ENCODE results near the gene PDE3A. TPM values are rescaled to one million over a fixed set of nuclear protein-coding genes. Genes with fewer than 3 reads are reported as not detected.

Gene PDE3A
- total RNA-seq, 2 donors from 2014 or later = not detected

DNA sequence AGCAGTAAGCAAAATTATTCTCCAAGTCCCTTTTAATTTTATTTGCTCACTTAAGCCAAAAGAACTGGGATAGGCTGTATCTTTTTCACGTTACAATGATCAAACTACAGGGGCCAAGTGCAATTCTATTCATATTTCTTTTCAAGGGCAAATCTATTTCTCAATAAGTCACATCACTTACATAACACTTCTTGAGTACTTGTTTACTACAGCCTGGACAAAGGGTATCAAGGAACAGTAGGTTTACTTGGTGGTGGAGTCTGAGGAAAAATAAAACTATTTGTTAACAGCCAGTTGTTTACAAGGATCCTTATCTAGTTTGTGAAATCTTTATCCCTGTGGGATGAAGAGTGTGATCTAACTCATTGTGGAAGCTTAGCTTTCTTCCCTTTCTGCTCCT is 72.1 kb downstream of the PDE3A start:
- H3K4me1 Mint-ChIP-seq (ENCODE audit: low read depth) = no peaks in the 10 kb centered on the region
- H3K36me3 Mint-ChIP-seq (ENCODE audit: insufficient read depth in 2 of 2) = no peaks in the 10 kb centered on the region
- no peak overlapping the region for H3K4me3 Mint-ChIP-seq
- H3K27me3 Mint-ChIP-seq (ENCODE audit: low read depth) = peaks cover 5% of the 10 kb centered on the region
- DNase-seq = no peak
- no peak overlapping the region for H3K27ac Mint-ChIP-seq
- no peak for ATAC-seq (replicated peaks in 1 of 2)
- no peaks in the 10 kb centered on the region for H3K9me3 Mint-ChIP-seq

DNA sequence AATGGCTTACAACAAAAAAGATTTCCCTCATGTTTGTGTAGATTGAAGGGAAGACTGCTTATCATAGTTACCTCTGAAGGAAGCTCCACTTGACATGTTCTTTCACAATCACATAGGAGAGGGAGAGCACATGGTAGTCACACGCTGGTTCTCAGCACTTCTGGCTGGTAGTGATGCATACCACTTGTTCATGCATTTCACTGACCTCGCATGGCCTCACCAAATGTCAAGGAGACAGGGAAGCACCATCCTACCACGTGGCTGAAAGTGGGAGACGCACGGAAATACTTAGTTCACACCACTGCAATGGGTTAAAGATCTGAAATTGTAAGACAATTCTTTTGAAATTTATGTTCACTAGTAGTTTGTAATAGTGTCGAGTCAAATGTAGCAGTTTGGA is 74.0 kb downstream of the PDE3A start:
- ATAC-seq (replicated peaks in 1 of 2) = no peak
- Mint-ChIP-seq H3K4me3 (no peak overlapping the region), H3K9me3 (no peaks in the 10 kb centered on the region), H3K4me1 (ENCODE audit: low read depth) (no peaks in the 10 kb centered on the region), H3K27me3 (ENCODE audit: low read depth) (no peaks in the 10 kb centered on the region), H3K27ac (no peak overlapping the region), H3K36me3 (ENCODE audit: insufficient read depth in 2 of 2) (no peaks in the 10 kb centered on the region)
- DNase-seq = no peak

DNA sequence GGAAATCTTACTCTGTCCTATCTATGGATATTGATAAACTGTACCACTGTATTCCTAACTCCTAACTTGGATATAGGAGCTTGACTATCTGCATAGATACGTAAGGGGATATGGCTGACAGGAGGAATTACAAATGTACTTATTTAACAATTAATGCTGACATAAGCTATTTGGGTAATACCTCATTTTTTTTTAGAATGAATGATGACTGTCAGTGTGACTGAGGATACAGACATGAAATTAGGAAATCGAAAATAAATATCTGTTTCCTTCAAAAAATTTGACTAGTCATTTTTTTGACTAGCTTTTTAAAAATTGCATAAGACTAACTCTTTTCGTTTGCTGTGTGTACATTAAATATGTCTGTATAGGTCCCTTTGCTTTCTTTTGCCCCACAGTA is 74.9 kb downstream of the PDE3A start:
- Mint-ChIP-seq H3K27me3 (ENCODE audit: low read depth) (no peaks in the 10 kb centered on the region), H3K27ac (no peak overlapping the region), H3K4me1 (ENCODE audit: low read depth) (no peaks in the 10 kb centered on the region), H3K36me3 (ENCODE audit: insufficient read depth in 2 of 2) (no peaks in the 10 kb centered on the region), H3K4me3 (no peak overlapping the region), H3K9me3 (no peaks in the 10 kb centered on the region)
- DNase-seq (no peak), ATAC-seq (replicated peaks in 1 of 2) (no peak)

DNA sequence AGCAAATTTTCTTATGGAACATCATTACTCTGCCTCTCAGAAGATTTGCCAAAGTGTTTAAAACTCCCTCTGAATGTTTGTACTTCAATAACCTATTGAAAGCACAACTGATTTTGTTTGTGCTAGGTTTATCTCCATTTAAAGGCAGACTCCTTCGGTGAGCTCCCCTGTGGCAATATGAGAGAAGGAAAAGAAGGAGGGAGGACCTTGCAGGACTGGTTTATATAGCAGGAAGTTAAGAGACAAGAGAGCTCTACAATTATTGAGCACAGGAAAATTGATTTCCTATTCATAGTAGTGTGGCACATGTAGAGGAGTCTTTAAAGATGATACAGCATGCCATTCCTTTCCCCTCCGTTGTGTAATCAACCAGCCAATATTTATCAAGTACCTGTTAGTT is 75.5 kb downstream of the PDE3A start:
- Mint-ChIP-seq H3K27me3 (ENCODE audit: low read depth) (no peaks in the 10 kb centered on the region), H3K27ac (no peak overlapping the region), H3K4me1 (ENCODE audit: low read depth) (no peaks in the 10 kb centered on the region), H3K36me3 (ENCODE audit: insufficient read depth in 2 of 2) (no peaks in the 10 kb centered on the region), H3K4me3 (no peak overlapping the region), H3K9me3 (no peaks in the 10 kb centered on the region)
- ATAC-seq (replicated peaks in 1 of 2) = no peak
- DNase-seq = no peak

DNA sequence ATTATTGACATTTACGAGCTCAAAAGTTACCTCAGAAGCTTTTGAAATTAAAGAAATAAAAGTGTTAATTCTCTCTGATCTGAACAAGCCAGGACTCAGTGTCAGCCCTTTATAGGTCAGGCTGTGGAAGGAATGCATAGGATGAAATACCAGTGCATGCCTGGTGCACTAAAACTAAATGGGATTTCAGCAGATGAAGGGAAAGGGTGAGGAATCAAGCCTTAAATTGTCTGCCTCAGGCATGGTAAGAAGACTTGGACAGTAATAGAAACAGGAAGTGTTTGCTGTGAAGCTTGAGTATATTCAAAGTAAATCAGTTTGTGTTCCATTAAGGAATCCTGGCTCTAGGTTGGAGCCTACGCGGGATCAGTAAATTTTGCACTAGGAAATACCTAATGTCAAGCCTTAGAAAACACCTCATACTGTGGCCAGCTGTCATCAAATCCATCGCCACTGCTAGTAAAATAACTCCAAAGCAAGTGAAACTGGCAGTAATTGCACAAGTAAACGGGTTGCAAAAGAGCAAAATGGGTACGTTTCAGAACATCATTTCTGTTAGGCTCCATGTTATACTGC is 76.3 kb downstream of the PDE3A start:
- ATAC-seq (replicated peaks in 1 of 2) = no peak
- H3K9me3 Mint-ChIP-seq = no peaks in the 10 kb centered on the region
- H3K4me3 Mint-ChIP-seq = no peak overlapping the region
- no peaks in the 10 kb centered on the region for H3K36me3 Mint-ChIP-seq (ENCODE audit: insufficient read depth in 2 of 2)
- no peaks in the 10 kb centered on the region for H3K27me3 Mint-ChIP-seq (ENCODE audit: low read depth)
- H3K4me1 Mint-ChIP-seq (ENCODE audit: low read depth) = no peaks in the 10 kb centered on the region
- H3K27ac Mint-ChIP-seq = no peak overlapping the region
- no peak for DNase-seq

DNA sequence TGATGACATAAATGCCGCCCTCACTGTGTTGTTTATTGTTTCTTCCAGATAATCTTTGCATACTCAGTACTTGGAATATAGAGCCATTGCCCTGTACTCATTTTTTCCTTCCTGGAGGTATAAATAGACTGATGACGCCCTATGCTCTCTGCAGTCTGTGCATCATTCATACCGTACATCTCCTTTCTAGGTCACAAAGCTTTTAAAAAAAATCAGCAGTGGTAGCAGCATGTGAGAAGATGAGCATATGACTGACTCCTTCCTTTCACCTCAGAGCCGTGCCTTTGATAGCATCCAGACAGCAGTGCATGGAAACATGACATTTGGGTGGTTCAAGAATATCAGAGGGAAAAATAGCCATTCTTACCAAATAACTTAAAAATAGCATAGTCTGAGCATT is 77.3 kb downstream of the PDE3A start:
- Mint-ChIP-seq H3K27me3 (ENCODE audit: low read depth) (no peaks in the 10 kb centered on the region), H3K4me3 (no peak overlapping the region), H3K27ac (no peak overlapping the region), H3K36me3 (ENCODE audit: insufficient read depth in 2 of 2) (no peaks in the 10 kb centered on the region), H3K9me3 (no peaks in the 10 kb centered on the region), H3K4me1 (ENCODE audit: low read depth) (no peaks in the 10 kb centered on the region)
- ATAC-seq (replicated peaks in 1 of 2) (no peak), DNase-seq (no peak)

DNA sequence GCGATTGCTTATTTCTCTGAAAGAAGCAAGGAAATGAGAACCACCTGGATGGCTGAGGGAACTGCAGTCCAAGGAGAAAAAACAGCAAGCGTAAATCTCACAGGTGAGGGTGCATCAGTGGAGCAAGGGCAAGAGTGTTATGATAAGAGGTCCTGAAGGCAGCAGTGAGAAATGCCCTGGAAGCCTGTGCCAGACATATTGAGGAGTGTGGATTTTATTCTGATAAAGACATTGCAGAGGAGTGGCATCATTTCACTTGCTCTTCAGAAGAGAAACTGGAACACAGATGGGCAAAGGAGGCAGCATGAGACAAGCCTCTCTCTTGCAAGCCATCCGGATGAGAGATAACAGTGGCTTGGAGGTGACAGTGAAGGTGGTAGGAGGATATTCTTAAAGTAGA is 78.5 kb downstream of the PDE3A start:
- no peak overlapping the region for H3K4me3 Mint-ChIP-seq
- ATAC-seq (replicated peaks in 1 of 2) = no peak

DNA sequence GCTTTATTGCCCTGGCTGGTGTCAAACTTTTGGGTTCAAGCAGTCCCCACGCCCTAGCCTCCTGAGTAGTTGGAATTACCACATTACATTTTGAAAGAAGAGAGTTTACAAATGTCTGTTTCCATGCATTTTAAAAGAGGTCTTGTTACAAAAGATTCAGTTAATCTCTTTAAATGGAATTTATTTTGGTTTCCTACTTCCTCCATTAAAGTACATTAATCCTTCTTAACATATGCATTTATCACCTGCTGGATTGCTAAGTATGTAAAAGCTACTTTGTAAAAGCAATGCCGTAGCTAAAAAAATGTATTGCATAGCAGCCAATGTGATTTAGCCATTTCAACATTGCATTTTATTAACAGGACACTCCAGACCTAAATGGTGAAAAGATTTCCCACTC is 80.4 kb downstream of the PDE3A start:
- DNase-seq = no peak
- H3K4me1 Mint-ChIP-seq (ENCODE audit: low read depth) = no peaks in the 10 kb centered on the region
- H3K36me3 Mint-ChIP-seq (ENCODE audit: insufficient read depth in 2 of 2) = no peaks in the 10 kb centered on the region
- no peak overlapping the region for H3K4me3 Mint-ChIP-seq
- no peaks in the 10 kb centered on the region for H3K27me3 Mint-ChIP-seq (ENCODE audit: low read depth)
- H3K9me3 Mint-ChIP-seq = no peaks in the 10 kb centered on the region
- no peak for ATAC-seq (replicated peaks in 1 of 2)
- H3K27ac Mint-ChIP-seq = no peak overlapping the region

More for the DNA sequence above, 78.5 kb downstream of the PDE3A start:
- no peaks in the 10 kb centered on the region for H3K27me3 Mint-ChIP-seq (ENCODE audit: low read depth)
- H3K9me3 Mint-ChIP-seq = no peaks in the 10 kb centered on the region
- no peak overlapping the region for H3K27ac Mint-ChIP-seq
- H3K4me1 Mint-ChIP-seq (ENCODE audit: low read depth) = no peaks in the 10 kb centered on the region
- no peak for DNase-seq
- no peaks in the 10 kb centered on the region for H3K36me3 Mint-ChIP-seq (ENCODE audit: insufficient read depth in 2 of 2)

DNA sequence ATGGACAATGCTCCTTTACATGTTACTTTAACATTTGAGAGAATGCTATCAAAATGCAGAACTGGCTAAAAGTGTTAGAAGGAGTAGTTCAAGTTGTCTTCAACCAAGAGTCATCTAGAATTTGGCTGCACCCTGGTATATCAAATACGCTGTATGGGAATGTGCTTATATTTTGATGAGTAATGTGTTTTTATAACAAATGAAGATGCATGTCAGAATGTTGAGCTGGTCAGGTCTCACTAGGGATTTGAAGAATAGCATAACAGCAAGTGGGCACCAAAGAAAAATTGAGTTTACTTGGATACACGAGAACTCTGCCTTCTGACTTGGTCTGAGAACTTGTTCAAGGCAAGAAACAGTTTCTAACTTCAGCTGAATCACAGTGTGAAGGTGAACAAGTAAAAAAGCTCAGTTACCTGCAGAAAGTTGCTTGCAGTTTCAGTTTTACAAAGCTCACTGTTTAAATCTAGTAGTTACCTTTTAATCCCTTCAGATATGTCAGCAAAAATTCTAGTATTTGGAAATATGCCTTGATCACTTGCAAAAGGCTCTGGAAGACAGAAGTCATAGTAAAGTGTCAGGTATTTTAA is 82.3 kb downstream of the PDE3A start:
- DNase-seq (no peak), ATAC-seq (replicated peaks in 1 of 2) (no peak)
- Mint-ChIP-seq H3K27me3 (ENCODE audit: low read depth) (no peaks in the 10 kb centered on the region), H3K9me3 (no peaks in the 10 kb centered on the region), H3K4me3 (no peak overlapping the region), H3K27ac (no peak overlapping the region), H3K4me1 (ENCODE audit: low read depth) (no peaks in the 10 kb centered on the region), H3K36me3 (ENCODE audit: insufficient read depth in 2 of 2) (no peaks in the 10 kb centered on the region)

DNA sequence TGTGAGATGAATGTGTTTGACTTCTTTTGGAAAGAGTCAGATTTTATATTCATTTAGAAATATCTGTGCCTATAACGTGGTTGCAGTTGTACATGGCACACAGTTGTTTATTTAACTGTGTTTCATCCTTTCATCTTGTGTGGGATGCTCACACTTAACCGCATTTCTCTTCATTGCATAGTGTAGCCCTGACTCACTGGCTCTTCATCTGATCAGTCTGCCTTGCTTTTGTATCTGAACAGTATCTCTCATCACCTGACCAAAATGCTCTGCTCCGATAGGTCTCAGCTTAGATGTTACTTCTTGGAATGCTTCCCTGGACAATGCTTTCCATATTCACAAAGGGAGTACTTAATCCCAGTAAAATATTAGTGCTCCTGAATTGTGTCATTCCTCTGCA is 83.4 kb downstream of the PDE3A start:
- ATAC-seq (replicated peaks in 1 of 2) = no peak
- no peaks in the 10 kb centered on the region for H3K4me1 Mint-ChIP-seq (ENCODE audit: low read depth)
- DNase-seq = no peak
- no peaks in the 10 kb centered on the region for H3K36me3 Mint-ChIP-seq (ENCODE audit: insufficient read depth in 2 of 2)
- no peak overlapping the region for H3K4me3 Mint-ChIP-seq
- H3K27ac Mint-ChIP-seq = no peak overlapping the region
- no peaks in the 10 kb centered on the region for H3K9me3 Mint-ChIP-seq
- H3K27me3 Mint-ChIP-seq (ENCODE audit: low read depth) = no peaks in the 10 kb centered on the region

DNA sequence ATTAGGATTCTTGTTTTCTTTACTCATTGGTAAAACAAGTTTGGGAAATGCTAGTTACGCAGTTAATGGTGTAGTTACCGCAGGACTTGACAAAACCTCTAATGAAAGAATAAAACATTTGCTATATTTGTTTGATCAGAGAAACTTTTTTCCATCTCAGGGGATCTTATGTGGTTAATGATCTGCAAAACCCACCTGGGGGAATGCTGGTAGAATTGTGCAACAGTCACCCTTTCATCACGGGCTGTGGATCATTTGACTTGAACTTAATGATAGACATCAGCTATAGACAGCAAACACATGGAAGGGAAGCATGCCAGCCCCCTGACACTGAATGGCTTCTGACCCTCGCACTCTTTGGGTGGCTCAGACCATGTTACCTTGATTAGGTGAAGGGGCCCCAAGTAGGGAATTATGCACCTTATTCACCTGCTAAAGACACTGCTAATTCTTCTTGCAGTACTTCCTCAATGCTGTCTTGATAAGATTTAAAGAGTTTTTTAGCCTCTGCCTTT is 84.2 kb downstream of the PDE3A start:
- DNase-seq (no peak), ATAC-seq (replicated peaks in 1 of 2) (no peak)
- no peaks in the 10 kb centered on the region for H3K36me3 Mint-ChIP-seq (ENCODE audit: insufficient read depth in 2 of 2)
- H3K27ac Mint-ChIP-seq = no peak overlapping the region
- H3K27me3 Mint-ChIP-seq (ENCODE audit: low read depth) = no peaks in the 10 kb centered on the region
- H3K4me3 Mint-ChIP-seq = no peak overlapping the region
- no peaks in the 10 kb centered on the region for H3K9me3 Mint-ChIP-seq
- no peaks in the 10 kb centered on the region for H3K4me1 Mint-ChIP-seq (ENCODE audit: low read depth)

DNA sequence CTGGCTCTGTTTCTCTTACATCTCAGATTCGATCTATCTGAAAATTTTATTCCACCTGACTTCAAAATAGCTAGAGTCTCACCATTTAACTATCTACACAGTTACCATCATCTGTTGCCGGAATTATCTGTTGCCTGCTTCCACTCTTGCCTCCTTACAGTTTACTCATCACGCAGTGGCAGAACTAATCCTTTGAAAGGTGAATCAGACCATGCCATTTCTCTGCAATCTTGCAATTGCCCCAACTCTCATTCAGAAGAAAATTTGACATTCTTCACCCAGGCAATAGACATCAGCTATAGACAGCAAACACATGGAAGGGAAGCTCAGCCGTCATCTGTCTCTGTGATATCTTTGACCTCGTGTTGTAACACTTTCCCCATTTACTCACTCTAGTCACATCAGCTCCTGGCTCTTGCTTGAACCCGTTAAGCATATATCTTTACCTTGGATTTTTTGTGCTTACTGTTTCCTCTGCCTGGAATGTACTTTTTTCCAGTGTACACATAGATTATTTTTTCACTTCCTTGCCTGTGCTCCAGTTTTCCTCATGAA is 85.5 kb downstream of the PDE3A start:
- Mint-ChIP-seq H3K27me3 (ENCODE audit: low read depth) (no peaks in the 10 kb centered on the region), H3K9me3 (no peaks in the 10 kb centered on the region), H3K4me1 (ENCODE audit: low read depth) (no peaks in the 10 kb centered on the region), H3K36me3 (ENCODE audit: insufficient read depth in 2 of 2) (no peaks in the 10 kb centered on the region), H3K27ac (no peak overlapping the region), H3K4me3 (no peak overlapping the region)
- ATAC-seq (replicated peaks in 1 of 2) = no peak
- DNase-seq = no peak

DNA sequence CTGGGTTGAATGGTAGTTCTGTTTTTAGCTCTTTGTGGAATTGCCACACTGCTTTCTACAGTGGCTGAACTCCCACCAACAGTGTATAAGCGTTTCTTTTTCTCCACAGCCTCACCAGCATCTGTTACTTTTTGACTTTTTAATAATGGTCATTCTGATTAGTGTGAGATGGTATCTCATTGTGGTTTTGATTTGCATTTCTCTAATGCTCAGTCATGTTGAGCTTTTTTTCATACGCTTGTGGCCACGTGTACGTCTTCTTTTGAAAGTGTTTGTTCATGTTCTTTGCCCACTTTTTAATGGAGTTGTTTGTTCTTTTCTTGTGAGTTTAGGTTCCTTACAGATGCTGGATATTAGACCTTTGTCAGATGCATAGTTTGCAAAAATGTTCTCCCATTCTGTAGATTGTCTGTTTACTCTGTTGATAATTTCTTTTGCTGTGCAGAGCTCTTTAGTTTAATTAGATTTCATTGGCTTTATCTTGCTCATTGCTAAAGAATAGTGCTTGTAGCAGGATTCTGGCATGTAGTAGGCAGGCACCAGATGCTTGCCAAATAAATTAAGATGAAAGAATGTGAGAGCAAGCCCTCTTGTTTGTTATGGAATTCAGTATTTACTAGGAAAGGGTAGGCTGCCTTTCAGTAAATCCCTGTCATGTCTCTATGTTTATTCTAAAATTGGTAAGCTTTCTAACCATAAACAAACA is 86.8 kb downstream of the PDE3A start:
- Mint-ChIP-seq H3K27ac (no peak overlapping the region), H3K9me3 (no peaks in the 10 kb centered on the region), H3K36me3 (ENCODE audit: insufficient read depth in 2 of 2) (no peaks in the 10 kb centered on the region), H3K27me3 (ENCODE audit: low read depth) (no peaks in the 10 kb centered on the region), H3K4me3 (no peak overlapping the region), H3K4me1 (ENCODE audit: low read depth) (no peaks in the 10 kb centered on the region)
- no peak for ATAC-seq (replicated peaks in 1 of 2)
- no peak for DNase-seq

All from activated T-cell treated with anti-CD3 and anti-CD28 coated beads, Interleukin-2, amount 50 U/mL, for 72 hours (primary cell).